Measurements from ENCODE around the gene SIK3.

SIK3 gene

DNA sequence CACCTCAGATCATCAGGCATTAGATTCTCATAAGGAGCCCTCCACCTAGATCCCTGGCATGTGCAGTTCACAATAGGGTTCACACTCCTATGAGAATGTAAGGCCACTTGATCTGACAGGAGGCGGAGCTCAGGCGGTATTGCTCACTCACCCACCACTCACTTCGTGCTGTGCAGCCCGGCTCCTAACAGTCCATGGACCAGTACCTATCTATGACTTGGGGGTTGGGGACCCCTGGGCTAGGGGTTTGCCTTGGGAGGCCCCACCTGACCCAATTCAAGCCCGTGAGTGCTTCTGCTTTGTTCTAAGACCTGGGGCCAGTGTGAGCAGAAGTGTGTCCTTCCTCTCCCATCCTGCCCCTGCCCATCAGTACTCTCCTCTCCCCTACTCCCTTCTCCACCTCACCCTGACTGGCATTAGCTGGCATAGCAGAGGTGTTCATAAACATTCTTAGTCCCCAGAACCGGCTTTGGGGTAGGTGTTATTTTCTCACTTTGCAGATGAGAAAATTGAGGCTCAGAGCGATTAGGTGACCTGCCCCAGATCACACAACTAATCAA, 266.4 kb downstream of the SIK3 start:
- Histone ChIP-seq H3K27me3 (replicated peaks; ENCODE audit: insufficient read depth, low read length) (no peaks in the 10 kb centered on the region), H3K4me1 (ENCODE audit: low read length) (0 out of 2 replicates have a peak, but pooled peaks cover 3% of the 10 kb centered on the region), H2AFZ (ENCODE audit: low read length) (no peak overlapping the region), H3F3A (ENCODE audit: insufficient read depth, low read length) (no peaks in the 10 kb centered on the region), H3K4me2 (ENCODE audit: low read depth, low read length) (no peak overlapping the region), H3K9me2 (replicated peaks; ENCODE audit: insufficient read depth, low read length) (no peaks in the 10 kb centered on the region), H3K36me3 (replicated peaks; ENCODE audit: insufficient read depth, low read length) (no peaks in the 10 kb centered on the region), H3K27ac (ENCODE audit: low read length) (no peak overlapping the region), H3K79me2 (ENCODE audit: low read length) (no peaks in the 10 kb centered on the region), H3K9me3 (replicated peaks; ENCODE audit: insufficient read depth, low read length) (no peaks in the 10 kb centered on the region), H3K4me3 (ENCODE audit: low read length) (no peak overlapping the region), H3K9ac (ENCODE audit: low read length) (no peak overlapping the region), H4K20me1 (ENCODE audit: insufficient read depth, low read length) (no peaks in the 10 kb centered on the region)
- TF ChIP-seq EZH2phosphoT487 (IDR thresholded peaks at IDR 0.05; ENCODE audit: low read length) = no peak
- DNase-seq = no peak

DNA sequence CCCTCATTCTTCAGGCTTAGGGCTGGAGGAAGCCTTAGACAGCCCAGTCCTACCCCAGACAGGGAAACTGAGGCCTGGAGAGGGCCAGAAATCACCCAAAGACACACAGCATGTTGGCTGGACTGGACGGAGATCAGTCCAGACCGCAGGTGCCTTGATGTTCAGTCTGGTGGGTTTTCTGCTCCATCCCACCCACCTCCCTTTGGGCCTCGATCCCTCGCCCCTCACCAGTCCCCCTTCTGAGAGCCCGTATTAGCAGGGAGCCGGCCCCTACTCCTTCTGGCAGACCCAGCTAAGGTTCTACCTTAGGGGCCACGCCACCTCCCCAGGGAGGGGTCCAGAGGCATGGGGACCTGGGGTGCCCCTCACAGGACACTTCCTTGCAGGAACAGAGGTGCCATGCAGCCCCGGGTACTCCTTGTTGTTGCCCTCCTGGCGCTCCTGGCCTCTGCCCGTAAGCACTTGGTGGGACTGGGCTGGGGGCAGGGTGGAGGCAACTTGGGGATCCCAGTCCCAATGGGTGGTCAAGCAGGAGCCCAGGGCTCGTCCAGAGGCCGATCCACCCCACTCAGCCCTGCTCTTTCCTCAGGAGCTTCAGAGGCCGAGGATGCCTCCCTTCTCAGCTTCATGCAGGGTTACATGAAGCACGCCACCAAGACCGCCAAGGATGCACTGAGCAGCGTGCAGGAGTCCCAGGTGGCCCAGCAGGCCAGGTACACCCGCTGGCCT, 267.9 kb downstream of the SIK3 start:
- Histone ChIP-seq H3K27me3 (replicated peaks; ENCODE audit: insufficient read depth, low read length) (no peaks in the 10 kb centered on the region), H3K27ac (ENCODE audit: low read length) (no peak overlapping the region), H3K9me3 (replicated peaks; ENCODE audit: insufficient read depth, low read length) (no peaks in the 10 kb centered on the region), H2AFZ (ENCODE audit: low read length) (no peak overlapping the region), H3K4me3 (ENCODE audit: low read length) (no peak overlapping the region), H3K36me3 (replicated peaks; ENCODE audit: insufficient read depth, low read length) (no peaks in the 10 kb centered on the region), H3K9ac (ENCODE audit: low read length) (no peak overlapping the region), H4K20me1 (ENCODE audit: insufficient read depth, low read length) (no peaks in the 10 kb centered on the region), H3K4me1 (ENCODE audit: low read length) (no peaks in the 10 kb centered on the region), H3K79me2 (ENCODE audit: low read length) (no peaks in the 10 kb centered on the region), H3K4me2 (ENCODE audit: low read depth, low read length) (no peak overlapping the region), H3F3A (ENCODE audit: insufficient read depth, low read length) (no peaks in the 10 kb centered on the region), H3K9me2 (replicated peaks; ENCODE audit: insufficient read depth, low read length) (no peaks in the 10 kb centered on the region)
- TF ChIP-seq, protein P1, sequence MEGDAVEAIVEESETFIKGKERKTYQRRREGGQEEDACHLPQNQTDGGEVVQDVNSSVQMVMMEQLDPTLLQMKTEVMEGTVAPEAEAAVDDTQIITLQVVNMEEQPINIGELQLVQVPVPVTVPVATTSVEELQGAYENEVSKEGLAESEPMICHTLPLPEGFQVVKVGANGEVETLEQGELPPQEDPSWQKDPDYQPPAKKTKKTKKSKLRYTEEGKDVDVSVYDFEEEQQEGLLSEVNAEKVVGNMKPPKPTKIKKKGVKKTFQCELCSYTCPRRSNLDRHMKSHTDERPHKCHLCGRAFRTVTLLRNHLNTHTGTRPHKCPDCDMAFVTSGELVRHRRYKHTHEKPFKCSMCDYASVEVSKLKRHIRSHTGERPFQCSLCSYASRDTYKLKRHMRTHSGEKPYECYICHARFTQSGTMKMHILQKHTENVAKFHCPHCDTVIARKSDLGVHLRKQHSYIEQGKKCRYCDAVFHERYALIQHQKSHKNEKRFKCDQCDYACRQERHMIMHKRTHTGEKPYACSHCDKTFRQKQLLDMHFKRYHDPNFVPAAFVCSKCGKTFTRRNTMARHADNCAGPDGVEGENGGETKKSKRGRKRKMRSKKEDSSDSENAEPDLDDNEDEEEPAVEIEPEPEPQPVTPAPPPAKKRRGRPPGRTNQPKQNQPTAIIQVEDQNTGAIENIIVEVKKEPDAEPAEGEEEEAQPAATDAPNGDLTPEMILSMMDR (IDR thresholded peaks at IDR 0.05; ENCODE audit: low read length) = no peak
- no peak for TF ChIP-seq EZH2 (optimal IDR thresholded peaks at IDR 0.05; ENCODE audit: low read depth, low read length)
- TF ChIP-seq EZH2phosphoT487 (IDR thresholded peaks at IDR 0.05; ENCODE audit: low read length) = no peak
- DNase-seq = no peak

DNA sequence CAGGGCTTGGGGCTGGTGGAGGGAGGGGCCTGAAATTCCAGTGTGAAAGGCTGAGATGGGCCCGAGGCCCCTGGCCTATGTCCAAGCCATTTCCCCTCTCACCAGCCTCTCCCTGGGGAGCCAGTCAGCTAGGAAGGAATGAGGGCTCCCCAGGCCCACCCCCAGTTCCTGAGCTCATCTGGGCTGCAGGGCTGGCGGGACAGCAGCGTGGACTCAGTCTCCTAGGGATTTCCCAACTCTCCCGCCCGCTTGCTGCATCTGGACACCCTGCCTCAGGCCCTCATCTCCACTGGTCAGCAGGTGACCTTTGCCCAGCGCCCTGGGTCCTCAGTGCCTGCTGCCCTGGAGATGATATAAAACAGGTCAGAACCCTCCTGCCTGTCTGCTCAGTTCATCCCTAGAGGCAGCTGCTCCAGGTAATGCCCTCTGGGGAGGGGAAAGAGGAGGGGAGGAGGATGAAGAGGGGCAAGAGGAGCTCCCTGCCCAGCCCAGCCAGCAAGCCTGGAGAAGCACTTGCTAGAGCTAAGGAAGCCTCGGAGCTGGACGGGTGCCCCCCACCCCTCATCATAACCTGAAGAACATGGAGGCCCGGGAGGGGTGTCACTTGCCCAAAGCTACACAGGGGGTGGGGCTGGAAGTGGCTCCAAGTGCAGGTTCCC, 268.6 kb downstream of the SIK3 start, which contains the start of gene APOC3:
Gene APOC3, plus strand, starts transcription at position 383 of the 659 bp plus-strand sequence. CDS start 676 bp downstream, outside the sequence.
- Histone ChIP-seq H3K27ac (ENCODE audit: low read length) (no peak within 1 kb of the TSS), H3K27me3 (replicated peaks; ENCODE audit: insufficient read depth, low read length) (no peaks in the 10 kb centered on the region), H3K4me1 (ENCODE audit: low read length) (no peaks in the 10 kb centered on the region), H3K9me2 (replicated peaks; ENCODE audit: insufficient read depth, low read length) (no peaks in the 10 kb centered on the region), H3K4me2 (ENCODE audit: low read depth, low read length) (no peak within 1 kb of the TSS), H3K36me3 (replicated peaks; ENCODE audit: insufficient read depth, low read length) (no peaks in the 10 kb centered on the region), H3K9me3 (replicated peaks; ENCODE audit: insufficient read depth, low read length) (no peaks in the 10 kb centered on the region), H3K4me3 (ENCODE audit: low read length) (no peak within 1 kb of the TSS), H3K79me2 (ENCODE audit: low read length) (no peaks in the 10 kb centered on the region), H3F3A (ENCODE audit: insufficient read depth, low read length) (no peaks in the 10 kb centered on the region), H2AFZ (ENCODE audit: low read length) (no peak within 1 kb of the TSS), H3K9ac (ENCODE audit: low read length) (no peak within 1 kb of the TSS), H4K20me1 (ENCODE audit: insufficient read depth, low read length) (no peaks in the 10 kb centered on the region)
- TF ChIP-seq EZH2 (optimal IDR thresholded peaks at IDR 0.05; ENCODE audit: low read depth, low read length) = no peak
- TF ChIP-seq EZH2phosphoT487 (IDR thresholded peaks at IDR 0.05; ENCODE audit: low read length) = no peak
- TF ChIP-seq, protein P1 (IDR thresholded peaks at IDR 0.05; ENCODE audit: low read length) = no peak
- no peak for DNase-seq

All from MM.1S (cell line).